Sigmoid colon (tissue), 4 donors: Measurements from ENCODE around the gene TRIP10.

Experiments
- EP300 ChIP-seq, 4 donors: sonication (generic); formaldehyde crosslinking; IDR thresholded peaks; one replicate each; pipeline ENCODE4 v1.6.1; 2017; ENCODE audit warnings: antibody characterized with exemption in 4 of 4
- POLR2A ChIP-seq, 2 donors: fragments of 450-650 bp; IDR thresholded peaks; one replicate each; pipeline ENCODE4 v1.6.1; 2016; ENCODE audit warnings: antibody characterized with exemption in 2 of 2, mild to moderate bottlenecking in 2 of 2, moderate library complexity in 2 of 2
- POLR2AphosphoS5 ChIP-seq, 4 donors: sonication (generic); formaldehyde crosslinking; IDR thresholded peaks; one replicate each; pipeline ENCODE4 v1.6.1; 2017; ENCODE audit warnings: antibody characterized with exemption in 4 of 4
- TF ChIP-seq, protein P1 (sequence below), 4 experiments: fragments of 450-650 bp in 3 of 4; fragments of 200-600 bp in 1 of 4; IDR thresholded peaks; one replicate each; pipeline ENCODE4 v1.5.1; 2016 to 2019; ENCODE audit warnings: antibody characterized with exemption in 4 of 4, mild to moderate bottlenecking in 3 of 4, moderate library complexity in 2 of 4

DNA sequence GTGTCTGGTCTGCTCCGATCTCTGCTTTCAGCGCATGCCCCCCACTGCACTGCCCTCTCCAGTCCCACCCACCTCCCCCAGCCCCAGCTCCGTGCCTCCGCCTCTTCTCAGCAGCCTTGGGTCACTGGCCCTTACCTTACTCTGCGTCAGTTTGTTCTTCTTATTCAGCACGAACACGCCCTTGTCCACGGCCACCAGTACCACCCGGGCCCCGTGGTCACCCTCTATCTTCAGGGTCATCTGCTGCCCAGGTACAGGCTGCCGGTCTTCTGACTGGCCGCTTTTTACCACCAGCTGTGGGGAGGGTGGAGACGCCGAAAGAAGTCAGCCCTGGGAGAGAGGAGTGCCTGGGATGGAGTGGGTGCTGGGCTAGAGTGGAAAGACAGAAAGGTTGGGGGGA, 29.9 kb upstream of the TRIP10 start:
- TF ChIP-seq POLR2A (IDR thresholded peaks at IDR 0.05) (no peak), EP300 (IDR thresholded peaks at IDR 0.05) (no peak), POLR2AphosphoS5 (IDR thresholded peaks at IDR 0.05) (no peak)
- TF ChIP-seq, protein P1, sequence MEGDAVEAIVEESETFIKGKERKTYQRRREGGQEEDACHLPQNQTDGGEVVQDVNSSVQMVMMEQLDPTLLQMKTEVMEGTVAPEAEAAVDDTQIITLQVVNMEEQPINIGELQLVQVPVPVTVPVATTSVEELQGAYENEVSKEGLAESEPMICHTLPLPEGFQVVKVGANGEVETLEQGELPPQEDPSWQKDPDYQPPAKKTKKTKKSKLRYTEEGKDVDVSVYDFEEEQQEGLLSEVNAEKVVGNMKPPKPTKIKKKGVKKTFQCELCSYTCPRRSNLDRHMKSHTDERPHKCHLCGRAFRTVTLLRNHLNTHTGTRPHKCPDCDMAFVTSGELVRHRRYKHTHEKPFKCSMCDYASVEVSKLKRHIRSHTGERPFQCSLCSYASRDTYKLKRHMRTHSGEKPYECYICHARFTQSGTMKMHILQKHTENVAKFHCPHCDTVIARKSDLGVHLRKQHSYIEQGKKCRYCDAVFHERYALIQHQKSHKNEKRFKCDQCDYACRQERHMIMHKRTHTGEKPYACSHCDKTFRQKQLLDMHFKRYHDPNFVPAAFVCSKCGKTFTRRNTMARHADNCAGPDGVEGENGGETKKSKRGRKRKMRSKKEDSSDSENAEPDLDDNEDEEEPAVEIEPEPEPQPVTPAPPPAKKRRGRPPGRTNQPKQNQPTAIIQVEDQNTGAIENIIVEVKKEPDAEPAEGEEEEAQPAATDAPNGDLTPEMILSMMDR (IDR thresholded peaks at IDR 0.05) = no peak
